Astrocyte of the cerebellum (primary cell): ENCODE data around the gene EYA2.

Source experiments
- DNase-seq: peaks from one replicate; pipeline ENCODE4 v3.0.0-alpha.2; 2011; ENCODE audit warnings: low read depth
- H3K4me3 ChIP-seq: 2 replicates; pipeline ENCODE4 v1.5.1; 2011; ENCODE audit warnings: mild to moderate bottlenecking, low read depth, low read length, moderate library complexity
- in situ Hi-C: cut with HindIII; loops from 2 replicates; pipeline ENCODE4 v1.10.0; 2017; ENCODE audit warnings: low sequenced_read_pairs
- TF ChIP-seq, protein P1 (sequence below): IDR thresholded peaks from 2 replicates; pipeline ENCODE4 v1.5.1; 2012; ENCODE audit warnings: low read length, low read depth, moderate library complexity, mild to moderate bottlenecking; ENCODE audit errors: missing control alignments

Gene EYA2

DNA sequence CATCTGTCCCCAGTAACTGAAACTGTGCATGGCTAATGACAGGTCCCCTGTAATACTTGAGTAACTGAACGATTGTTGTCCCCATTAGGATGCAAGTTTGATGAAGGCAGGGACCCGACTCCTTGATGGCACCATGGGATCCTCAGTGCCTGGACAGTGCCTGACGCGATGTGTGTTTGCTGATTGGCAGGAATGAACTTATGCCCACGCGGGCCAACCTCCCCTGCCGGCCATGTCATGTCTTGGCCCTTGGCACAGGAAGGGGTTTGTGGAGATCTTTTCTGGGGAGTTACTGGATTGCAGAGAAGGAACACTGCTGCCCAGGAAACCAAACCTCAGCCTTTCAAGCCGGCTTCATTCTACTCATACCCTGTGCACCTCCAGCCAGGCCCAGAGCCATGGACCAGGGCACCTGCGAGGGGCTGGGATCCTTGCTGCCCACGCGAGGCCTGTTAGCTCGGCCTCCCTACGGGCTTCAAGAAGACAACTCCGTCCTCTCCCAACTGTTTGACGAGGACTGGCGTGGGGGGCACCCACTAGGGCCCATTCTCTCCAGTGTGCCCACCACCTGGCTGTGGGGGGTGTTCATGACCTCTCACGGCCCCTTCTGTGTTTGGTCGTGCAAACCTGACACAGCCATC lies 314.0 kb downstream of the EYA2 start:
- TF ChIP-seq, protein P1, sequence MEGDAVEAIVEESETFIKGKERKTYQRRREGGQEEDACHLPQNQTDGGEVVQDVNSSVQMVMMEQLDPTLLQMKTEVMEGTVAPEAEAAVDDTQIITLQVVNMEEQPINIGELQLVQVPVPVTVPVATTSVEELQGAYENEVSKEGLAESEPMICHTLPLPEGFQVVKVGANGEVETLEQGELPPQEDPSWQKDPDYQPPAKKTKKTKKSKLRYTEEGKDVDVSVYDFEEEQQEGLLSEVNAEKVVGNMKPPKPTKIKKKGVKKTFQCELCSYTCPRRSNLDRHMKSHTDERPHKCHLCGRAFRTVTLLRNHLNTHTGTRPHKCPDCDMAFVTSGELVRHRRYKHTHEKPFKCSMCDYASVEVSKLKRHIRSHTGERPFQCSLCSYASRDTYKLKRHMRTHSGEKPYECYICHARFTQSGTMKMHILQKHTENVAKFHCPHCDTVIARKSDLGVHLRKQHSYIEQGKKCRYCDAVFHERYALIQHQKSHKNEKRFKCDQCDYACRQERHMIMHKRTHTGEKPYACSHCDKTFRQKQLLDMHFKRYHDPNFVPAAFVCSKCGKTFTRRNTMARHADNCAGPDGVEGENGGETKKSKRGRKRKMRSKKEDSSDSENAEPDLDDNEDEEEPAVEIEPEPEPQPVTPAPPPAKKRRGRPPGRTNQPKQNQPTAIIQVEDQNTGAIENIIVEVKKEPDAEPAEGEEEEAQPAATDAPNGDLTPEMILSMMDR, result no peak
- DNase-seq, result no peak
- in situ Hi-C loops, result no loop called here
- H3K4me3 ChIP-seq, result no peak overlapping the region

DNA sequence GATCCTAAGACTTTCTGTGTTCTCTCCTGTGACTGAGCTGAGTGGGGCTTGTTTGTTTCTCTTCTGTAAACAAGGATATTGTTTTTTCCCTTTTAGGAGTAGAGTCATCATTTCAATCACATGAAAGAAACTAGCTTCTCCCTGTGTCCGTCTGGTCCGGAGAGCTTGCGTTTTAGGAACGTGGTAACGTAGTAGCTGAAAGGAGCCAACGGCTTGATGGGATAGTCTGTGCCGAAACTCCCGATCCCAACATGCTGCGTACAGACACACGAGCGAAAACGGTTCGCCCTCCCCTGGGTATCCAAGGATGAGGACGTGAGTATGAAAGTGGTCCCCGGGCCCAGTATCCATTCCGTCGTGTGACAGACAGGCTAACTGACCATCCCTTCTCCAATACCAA lies 315.3 kb downstream of the EYA2 start:
- TF ChIP-seq, protein P1, result no peak
- in situ Hi-C loops, result no loop called here
- no peak for DNase-seq
- H3K4me3 ChIP-seq, result no peak overlapping the region

DNA sequence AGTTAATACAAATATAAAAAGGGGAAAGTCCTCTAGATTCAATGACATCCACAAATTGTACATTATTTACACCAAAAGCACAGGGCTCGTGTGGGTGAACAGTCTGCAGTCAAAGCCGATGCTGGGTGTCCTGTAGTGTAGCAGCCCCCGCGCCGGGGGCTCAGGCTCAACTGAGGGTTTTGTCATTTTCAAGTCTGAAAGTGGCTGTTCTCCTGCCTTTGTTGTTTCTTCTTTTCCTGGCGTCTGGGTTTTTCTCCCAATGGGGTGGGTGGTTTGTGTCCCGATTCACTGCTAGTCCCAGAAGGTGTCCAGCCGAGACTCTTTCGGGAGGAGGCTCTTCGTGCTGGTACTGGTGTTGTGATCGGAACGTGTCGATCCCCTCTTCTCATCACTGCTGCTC lies 315.8 kb downstream of the EYA2 start:
- DNase-seq, result no peak
- in situ Hi-C loops, result no loop called here
- no peak overlapping the region for H3K4me3 ChIP-seq
- TF ChIP-seq, protein P1, result no peak

DNA sequence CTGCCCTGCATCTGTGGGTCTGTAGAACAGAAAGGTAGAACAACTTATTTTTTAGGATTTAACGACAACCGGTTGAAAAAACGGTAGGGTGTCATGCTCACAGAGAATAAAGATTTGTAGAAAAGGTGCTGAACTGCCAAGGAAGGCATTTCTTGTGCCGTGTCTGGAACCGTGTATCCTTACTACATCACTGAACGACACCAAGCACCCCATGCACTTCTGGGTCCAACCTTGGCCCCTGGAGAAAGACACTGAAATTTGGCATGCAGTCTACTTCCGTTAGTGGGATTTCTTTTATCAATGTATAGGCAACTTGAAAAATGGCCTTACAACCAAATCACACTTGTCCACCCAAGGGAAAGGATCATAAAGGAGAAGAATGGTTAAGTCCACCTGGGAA lies 316.4 kb downstream of the EYA2 start:
- DNase-seq, result no peak
- TF ChIP-seq, protein P1, result no peak
- in situ Hi-C loops, result no loop called here
- H3K4me3 ChIP-seq, result no peak overlapping the region

DNA sequence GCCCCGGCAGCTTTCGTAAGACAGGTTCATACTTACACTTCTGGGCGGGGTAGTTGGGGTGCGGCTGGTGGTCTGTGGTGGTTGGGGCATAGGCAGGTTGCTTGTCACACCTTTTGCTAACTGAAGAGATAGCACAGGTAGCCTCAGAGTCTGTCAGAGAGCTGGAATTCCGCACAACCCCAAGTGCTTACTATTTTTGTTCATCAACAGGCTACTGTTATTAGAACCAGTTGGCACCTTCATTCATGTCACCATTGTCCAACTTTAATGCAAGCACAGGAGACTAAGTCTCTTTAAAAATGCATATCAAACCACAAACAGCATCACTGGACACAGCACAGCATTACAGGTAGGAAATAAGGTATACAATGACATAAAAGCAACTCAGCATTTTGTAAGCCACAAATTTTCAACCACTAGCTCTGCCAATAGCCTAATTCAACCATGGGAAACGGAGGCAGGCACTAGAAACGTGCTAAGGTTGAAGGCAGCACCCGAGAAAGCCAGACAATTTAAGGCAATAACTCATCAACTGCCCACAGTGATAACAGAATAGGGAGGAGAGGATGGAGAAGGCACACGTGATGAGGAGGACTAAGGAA lies 318.1 kb downstream of the EYA2 start:
- in situ Hi-C loops, result no loop called here
- no peak overlapping the region for H3K4me3 ChIP-seq
- TF ChIP-seq, protein P1, result no peak
- DNase-seq, result no peak

DNA sequence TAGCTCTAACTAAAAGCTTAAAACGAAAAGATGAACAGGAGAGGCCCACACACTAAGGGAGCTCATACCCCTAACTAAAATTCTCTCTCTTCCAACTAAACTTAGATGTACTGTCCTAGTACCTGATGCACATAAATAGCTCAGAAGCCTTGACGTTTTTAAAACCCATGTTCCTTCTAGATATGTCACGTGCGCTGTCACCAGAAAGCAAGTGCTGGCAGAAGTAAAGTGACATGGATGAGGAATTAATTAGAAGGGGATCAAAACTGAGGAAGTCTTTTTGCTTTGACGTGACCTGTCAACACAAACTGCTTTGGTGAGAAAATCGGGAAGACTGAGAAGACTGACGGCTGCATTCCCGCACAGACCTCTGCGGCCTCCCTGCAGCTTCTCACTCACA lies 319.3 kb downstream of the EYA2 start:
- no peak for DNase-seq
- in situ Hi-C loops, result no loop called here
- H3K4me3 ChIP-seq, result no peak overlapping the region
- TF ChIP-seq, protein P1, result no peak
